Colonic mucosa (tissue), 4 donors: ENCODE measurements around the gene MS4A3. TPM values are rescaled to one million over a fixed set of nuclear protein-coding genes. Genes with fewer than 3 reads are reported as not detected.
"Not testable (repeated sequence)": the region's sequence is repeated elsewhere in the genome, so short reads cannot be mapped to it uniquely, and the experiment has no call there.

Experiments used
- DNase-seq: peaks from one replicate; pipeline ENCODE4 v3.0.0-alpha.2; 2020
- H3K27ac ChIP-seq: fragments of 200-600 bp; one replicate; pipeline ENCODE4 v1.8.0; 2021
- H3K27me3 ChIP-seq: fragments of 200-600 bp; one replicate; pipeline ENCODE4 v1.8.0; 2021
- H3K36me3 ChIP-seq: fragments of 200-600 bp; one replicate; pipeline ENCODE4 v1.8.0; 2021
- H3K4me1 ChIP-seq: fragments of 200-600 bp; one replicate; pipeline ENCODE4 v1.8.0; 2021; ENCODE audit warnings: mild to moderate bottlenecking
- H3K4me3 ChIP-seq: fragments of 200-600 bp; one replicate; pipeline ENCODE4 v1.8.0; 2021
- H3K9ac ChIP-seq, 2 donors: one replicate each; pipeline ENCODE4 v1.7.0; 2013; ENCODE audit warnings: control low read depth in 2 of 2, low read depth in 2 of 2, low read length in 2 of 2
- H3K9me3 ChIP-seq: fragments of 200-600 bp; one replicate; pipeline ENCODE4 v1.8.0; 2021
- CTCF ChIP-seq: fragments of 200-600 bp; IDR thresholded peaks from one replicate; pipeline ENCODE4 v1.8.0; 2022; ENCODE audit warnings: antibody characterized with exemption, mild to moderate bottlenecking
- intact Hi-C: fragments of 100-400 bp; cut with DNase I; formaldehyde crosslinking; loops from one replicate; pipeline ENCODE4 v1.14.1; 2022
- total RNA-seq, 2 donors: library from RNA; stranded (reverse); fragmentation: NEBNext Ultra II Directional in 1 of 2; extraction: Animal tissue kit (Norgen Biotek cat#: 25700) in 1 of 2; gene quantifications; one replicate each; pipeline ENCODE4 v1.2.1, GENCODE V29; 2021
- donor health status: healthy.
- donor health status: DM: no; HTN: no; CAD: no.
- donor health status: DM: no; HTN: no; CAD: no.

Gene MS4A3
- total RNA-seq, 2 donors from 2014 or later = not detected

- H3K4me3 ChIP-seq = no peak overlapping the region
- H3K9ac ChIP-seq = no peak overlapping the region
- H3K9me3 ChIP-seq = no peaks in the 10 kb centered on the region
- TF ChIP-seq CTCF = no peak
- intact Hi-C loops = no loop called here
- H3K36me3 ChIP-seq = no peaks in the 10 kb centered on the region
- no peak for DNase-seq
- H3K27me3 ChIP-seq = no peaks in the 10 kb centered on the region
- H3K4me1 ChIP-seq = no peaks in the 10 kb centered on the region
- H3K27ac ChIP-seq = no peak overlapping the region
Observed at GRCh38 chr11:60098508-60098907, 42.0 kb downstream of the MS4A3 start.

- no peaks in the 10 kb centered on the region for H3K4me1 ChIP-seq
- no peaks in the 10 kb centered on the region for H3K36me3 ChIP-seq
- no peak overlapping the region for H3K9ac ChIP-seq
- DNase-seq = no peak
- H3K27ac ChIP-seq = no peak overlapping the region
- no peaks in the 10 kb centered on the region for H3K9me3 ChIP-seq
- no peak overlapping the region for H3K4me3 ChIP-seq
- TF ChIP-seq CTCF = no peak
- intact Hi-C loops = no loop called here
- no peaks in the 10 kb centered on the region for H3K27me3 ChIP-seq
Observed at GRCh38 chr11:60100516-60100915, 44.1 kb downstream of the MS4A3 start.

DNA sequence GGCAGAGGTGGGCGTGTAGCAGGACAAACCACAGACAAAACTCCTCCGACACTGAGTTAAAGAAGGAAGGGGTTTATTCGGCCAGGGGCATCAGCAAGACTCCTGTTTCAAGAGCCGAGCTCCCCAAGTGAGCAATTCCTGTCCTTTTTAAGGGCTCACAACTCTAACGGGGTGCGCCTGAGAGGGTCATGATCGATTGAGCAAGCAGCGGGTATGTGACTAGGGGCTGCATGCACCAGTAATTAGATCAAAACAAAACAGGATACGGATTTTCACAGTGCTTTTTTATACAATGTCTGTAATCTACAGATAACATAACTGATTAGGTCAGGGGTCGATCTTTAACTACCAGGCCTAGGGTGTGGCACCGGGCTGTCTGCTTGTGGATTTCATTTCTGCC lies 44.9 kb downstream of the MS4A3 start:
- intact Hi-C loops, DNase-seq, H3K9ac ChIP-seq, H3K4me1 ChIP-seq, H3K36me3 ChIP-seq, H3K27ac ChIP-seq, H3K4me3 ChIP-seq, H3K9me3 ChIP-seq, H3K27me3 ChIP-seq: not testable (repeated sequence)

- H3K36me3 ChIP-seq, H3K4me1 ChIP-seq, intact Hi-C loops, H3K4me3 ChIP-seq, H3K27ac ChIP-seq, H3K27me3 ChIP-seq, DNase-seq, H3K9me3 ChIP-seq, H3K9ac ChIP-seq: not testable (repeated sequence)
Observed at GRCh38 chr11:60104471-60105115, 48.1 kb downstream of the MS4A3 start.

GRCh38 chr11:60108631-60109030 lies 52.2 kb downstream of the MS4A3 start:
- H3K4me1 ChIP-seq, H3K9ac ChIP-seq, H3K36me3 ChIP-seq, H3K27me3 ChIP-seq, H3K4me3 ChIP-seq, H3K9me3 ChIP-seq, intact Hi-C loops, H3K27ac ChIP-seq: not testable (repeated sequence)
- DNase-seq = peak; percentile 43

DNA sequence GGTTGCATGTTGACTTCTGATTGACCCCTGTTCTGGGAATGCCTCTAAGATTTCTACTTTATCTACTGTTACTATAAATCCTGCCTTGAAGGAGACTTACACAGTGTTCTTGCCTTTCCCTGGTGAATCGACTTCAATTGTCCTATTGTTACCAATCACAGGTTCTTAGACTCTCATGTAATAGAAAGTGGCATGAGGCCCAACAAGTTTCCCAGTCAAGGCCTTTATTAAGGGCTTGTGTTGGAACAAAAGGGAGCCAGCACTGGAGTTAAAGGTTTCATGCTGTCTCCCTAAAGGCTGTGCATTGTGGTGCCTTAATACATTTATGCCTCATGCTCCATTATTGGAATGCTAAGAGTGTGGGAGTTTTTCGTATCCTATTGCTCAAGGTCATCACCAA lies 55.3 kb downstream of the MS4A3 start:
- H3K27me3 ChIP-seq = no peaks in the 10 kb centered on the region
- TF ChIP-seq CTCF = no peak
- H3K27ac ChIP-seq = no peak overlapping the region
- no peak overlapping the region for H3K9ac ChIP-seq
- H3K4me1 ChIP-seq = no peaks in the 10 kb centered on the region
- intact Hi-C loops = no loop called here
- no peaks in the 10 kb centered on the region for H3K9me3 ChIP-seq
- H3K4me3 ChIP-seq = no peak overlapping the region
- no peaks in the 10 kb centered on the region for H3K36me3 ChIP-seq
- no peak for DNase-seq

- intact Hi-C loops = no loop called here
- Histone ChIP-seq H3K27ac (no peak overlapping the region), H3K9me3 (no peaks in the 10 kb centered on the region), H3K27me3 (no peaks in the 10 kb centered on the region), H3K4me3 (no peak overlapping the region), H3K9ac (no peak overlapping the region), H3K4me1 (no peaks in the 10 kb centered on the region), H3K36me3 (no peaks in the 10 kb centered on the region)
- no peak for TF ChIP-seq CTCF
- DNase-seq = no peak
Observed at GRCh38 chr11:60116996-60117790, 60.7 kb downstream of the MS4A3 start.
